Fibroblast of villous mesenchyme (primary cell): ENCODE measurements around the gene RERE. TPM values are rescaled to one million over a fixed set of nuclear protein-coding genes. Genes with fewer than 3 reads are reported as not detected.

Experiments
- DNase-seq: peaks from one replicate; pipeline ENCODE4 v3.0.0-alpha.2; 2010; ENCODE audit warnings: low read depth
- H3K4me3 ChIP-seq: 2 replicates; pipeline ENCODE4 v1.5.1; 2011; ENCODE audit warnings: low read depth, mild to moderate bottlenecking, low read length
- CTCF ChIP-seq: IDR thresholded peaks from 2 replicates; pipeline ENCODE4 v1.5.1; 2012; ENCODE audit warnings: low read depth, mild to moderate bottlenecking, low read length; ENCODE audit not compliant: insufficient read depth
- total RNA-seq: library from RNA; depleted of rRNA; stranded (reverse); fragments of >200 nt; gene quantifications from 2 replicates; pipeline ENCODE4 v1.2.3, GENCODE V29; 2012

The RERE gene
- total RNA-seq, 1 donor, result 51.4 TPM

GRCh38 chr1:8854240-8854639 lies 36.8 kb upstream of the RERE start:
- H3K4me3 ChIP-seq, result no peak overlapping the region
- no peak for DNase-seq
- no peak for TF ChIP-seq CTCF

GRCh38 chr1:8851060-8851459 lies 33.6 kb upstream of the RERE start:
- TF ChIP-seq CTCF, result no peak
- H3K4me3 ChIP-seq, result no peak overlapping the region
- DNase-seq, result no peak

GRCh38 chr1:8848663-8849386 lies 31.4 kb upstream of the RERE start:
- peak; percentile 96 for DNase-seq
- H3K4me3 ChIP-seq, result no peak overlapping the region
- TF ChIP-seq CTCF, result peak; percentile 96

- TF ChIP-seq CTCF, result no peak
- no peak overlapping the region for H3K4me3 ChIP-seq
- DNase-seq, result no peak
These were observed 30.6 kb upstream of the RERE start for GRCh38 chr1:8847990-8848389.

- no peak for DNase-seq
- no peak for TF ChIP-seq CTCF
- no peak overlapping the region for H3K4me3 ChIP-seq
These were observed 28.8 kb upstream of the RERE start for GRCh38 chr1:8846263-8846662.

GRCh38 chr1:8845104-8846097 lies 28.0 kb upstream of the RERE start:
- no peak for DNase-seq
- TF ChIP-seq CTCF, result no peak
- no peak overlapping the region for H3K4me3 ChIP-seq
